DMS153 treated with DMSO at 0.1 percent for 48 hours (cell line): ENCODE results near the gene ENTR1.
"Not testable (repeated sequence)": the region's sequence is repeated elsewhere in the genome, so short reads cannot be mapped to it uniquely, and the experiment has no call there.

Experiments
- DNase-seq: peaks from one replicate; lab custom pipeline; 2025; ENCODE audit not compliant: unreplicated experiment; lab: John Stamatoyannopoulos, UW

ENTR1 gene

GRCh38 chr9:136438548-136439480 is 28.4 kb upstream of the ENTR1 start:
- DNase-seq = no peak

- no peak for DNase-seq
These were observed 27.6 kb upstream of the ENTR1 start for GRCh38 chr9:136437839-136438547.

- DNase-seq = no peak
These were observed 27.0 kb upstream of the ENTR1 start for GRCh38 chr9:136437430-136437829.

GRCh38 chr9:136436055-136436634 is 25.7 kb upstream of the ENTR1 start:
- no peak for DNase-seq

- DNase-seq = no peak
These were observed 24.3 kb upstream of the ENTR1 start for GRCh38 chr9:136434580-136435169.

- DNase-seq = no peak
These were observed 23.6 kb upstream of the ENTR1 start for GRCh38 chr9:136433849-136434579.

GRCh38 chr9:136433043-136433715 is 22.8 kb upstream of the ENTR1 start:
- no peak for DNase-seq

GRCh38 chr9:136432591-136432990 is 22.2 kb upstream of the ENTR1 start:
- no peak for DNase-seq

GRCh38 chr9:136431782-136432350 is 21.5 kb upstream of the ENTR1 start:
- no peak for DNase-seq

GRCh38 chr9:136430588-136431234 is 20.3 kb upstream of the ENTR1 start:
- no peak for DNase-seq

- no peak for DNase-seq
These were observed 19.5 kb upstream of the ENTR1 start for GRCh38 chr9:136429683-136430491.

- no peak for DNase-seq
These were observed 18.7 kb upstream of the ENTR1 start for GRCh38 chr9:136429075-136429628.

- DNase-seq = no peak
These were observed 16.4 kb upstream of the ENTR1 start for GRCh38 chr9:136426787-136427186.

GRCh38 chr9:136425367-136425766 is 15.0 kb upstream of the ENTR1 start:
- not testable (repeated sequence) for DNase-seq

GRCh38 chr9:136424750-136425362 is 14.4 kb upstream of the ENTR1 start:
- DNase-seq = no peak

GRCh38 chr9:136423432-136424146 is 13.2 kb upstream of the ENTR1 start:
- DNase-seq = no peak

- no peak for DNase-seq
These were observed 12.5 kb upstream of the ENTR1 start for GRCh38 chr9:136422876-136423275.
